Activated CD4-positive, CD25-positive, alpha-beta regulatory T cell treated with anti-CD3 and anti-CD28 coated beads, Interleukin-2, amount 50 U/mL, for 72 hours (primary cell): ENCODE results near the gene CA11.
"Not testable (repeated sequence)": the region's sequence is repeated elsewhere in the genome, so short reads cannot be mapped to it uniquely, and the experiment has no call there.

Source experiments
- DNase-seq: peaks from one replicate; pipeline ENCODE4 v3.0.0; 2021

Gene CA11

GRCh38 chr19:48646001-48646721, at the start of gene CA11:
CA11 (minus strand) TSS chr19:48646187; CDS start chr19:48645632, 555 bp downstream.
- DNase-seq: peak; percentile 91

DNA sequence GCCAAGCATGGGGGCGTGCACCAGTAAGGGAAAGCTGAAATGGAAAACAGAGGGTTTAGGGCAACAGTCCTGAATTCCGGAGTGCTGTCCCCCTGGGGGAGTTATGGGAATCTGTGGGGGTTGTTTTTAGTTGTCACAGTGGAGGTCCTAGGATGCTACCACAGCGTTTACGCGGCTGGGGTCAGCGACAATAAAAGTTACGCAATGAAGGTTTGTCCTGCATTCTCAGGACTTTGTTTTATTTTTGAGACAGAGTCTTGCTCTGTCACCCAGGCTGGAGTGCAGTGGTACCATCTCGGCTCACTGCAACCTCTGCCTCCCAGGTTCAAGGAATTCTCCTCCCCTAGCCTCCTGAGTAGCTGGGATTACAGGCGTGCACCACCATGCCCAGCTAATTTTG, 47.6 kb upstream of the CA11 start:
- not testable (repeated sequence) for DNase-seq

DNA sequence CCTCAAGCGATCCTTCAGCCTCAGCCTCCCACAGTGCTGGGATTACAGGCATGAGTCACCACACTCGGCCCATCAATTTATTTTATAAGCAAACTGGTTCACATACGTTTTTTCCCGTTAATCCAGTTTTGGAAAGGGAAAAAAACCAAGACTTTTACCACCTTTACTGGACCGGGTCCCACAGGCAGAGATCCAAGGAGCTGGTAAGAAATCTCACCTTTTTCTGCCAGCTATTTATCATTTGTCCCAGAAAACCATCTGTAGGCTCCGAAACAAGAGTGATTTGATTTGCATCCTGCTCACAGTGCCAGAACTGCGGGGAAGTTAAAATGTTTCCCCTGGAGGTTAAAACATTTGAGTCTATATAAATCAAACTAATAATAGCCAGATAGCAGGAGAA, 43.5 kb upstream of the CA11 start:
- DNase-seq: no peak

DNA sequence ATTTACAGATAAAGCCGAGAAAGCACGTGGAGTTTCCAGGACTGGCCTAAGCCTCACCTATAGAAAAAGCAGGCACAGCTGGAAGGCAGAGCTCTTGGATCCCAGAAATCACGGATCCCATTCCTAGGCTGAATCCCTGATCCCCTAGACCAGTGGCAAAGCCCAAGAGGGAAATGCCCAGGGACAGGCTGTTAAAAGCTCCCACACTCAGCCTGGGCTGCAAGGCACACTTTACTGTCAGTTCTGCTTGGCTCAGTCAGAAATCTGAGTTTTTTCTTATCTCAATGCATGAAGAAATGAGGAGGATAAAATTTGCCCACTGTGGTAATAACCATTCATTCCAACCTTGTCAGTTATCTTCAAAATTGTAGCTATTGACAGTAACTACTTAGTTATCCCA, 41.8 kb upstream of the CA11 start:
- DNase-seq: no peak

DNA sequence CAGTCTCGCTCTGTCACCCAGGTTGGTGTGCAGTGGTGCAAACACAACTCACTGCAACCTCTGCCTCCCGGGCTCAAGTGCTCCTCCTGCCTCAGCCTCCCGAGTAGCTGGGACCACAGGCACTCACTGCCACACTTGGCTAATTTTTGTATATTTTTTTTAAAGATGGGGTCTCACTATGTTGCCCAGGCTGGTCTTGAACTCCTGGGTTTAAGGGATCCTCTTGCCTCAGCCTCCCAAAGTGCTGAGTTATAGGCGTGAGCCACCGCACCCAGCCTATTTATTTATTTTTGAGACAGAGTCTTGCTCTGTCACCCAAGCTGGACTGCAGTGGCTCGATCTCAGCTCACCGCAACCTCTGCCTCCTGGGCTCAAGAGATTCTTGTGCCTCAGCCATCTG, 40.6 kb upstream of the CA11 start:
- not testable (repeated sequence) for DNase-seq

GRCh38 chr19:48686088-48686487, 40.1 kb upstream of the CA11 start:
- no peak for DNase-seq

DNA sequence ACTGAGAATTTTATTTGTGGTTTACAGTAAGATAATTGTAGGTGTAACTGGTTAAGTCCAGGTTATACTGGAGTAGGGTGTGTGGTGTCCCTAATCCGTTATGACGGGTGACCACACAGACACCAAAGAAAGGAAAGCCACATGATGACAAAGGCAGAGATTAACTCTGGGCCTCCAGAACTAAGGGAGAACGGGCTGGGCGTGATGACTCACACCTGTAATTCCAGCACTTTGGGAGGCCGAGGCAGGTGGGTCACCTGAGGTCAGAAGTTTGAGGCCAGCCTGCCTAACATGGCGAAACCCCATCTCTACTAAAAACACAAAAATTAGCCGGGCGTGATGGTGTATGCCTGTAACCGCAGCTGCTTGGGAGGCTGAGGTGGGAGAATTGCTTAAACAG, 39.6 kb upstream of the CA11 start:
- no peak for DNase-seq

DNA sequence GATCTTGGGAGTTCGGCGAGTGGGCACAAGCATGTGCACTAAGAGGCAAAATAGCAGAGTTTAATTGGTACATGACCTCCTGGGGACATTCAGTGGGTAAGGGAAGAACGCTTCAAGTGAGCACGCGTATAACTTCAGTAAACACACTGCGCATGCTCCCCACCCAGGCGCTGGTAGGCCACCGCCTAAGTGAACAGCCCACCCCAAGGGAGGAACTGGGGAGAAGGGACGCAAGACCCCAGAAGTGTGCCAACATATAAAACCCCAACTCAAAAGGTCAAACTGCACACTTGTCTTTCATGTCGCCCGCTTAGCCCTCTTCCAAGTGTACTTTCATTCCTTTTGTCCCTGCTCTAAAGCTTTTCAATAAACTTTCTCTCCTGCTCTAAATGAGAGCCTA, 37.4 kb upstream of the CA11 start:
- no peak for DNase-seq

GRCh38 chr19:48681127-48681470, 35.1 kb upstream of the CA11 start:
- no peak for DNase-seq

- no peak for DNase-seq
These were observed 34.6 kb upstream of the CA11 start for GRCh38 chr19:48680436-48681126.

DNA sequence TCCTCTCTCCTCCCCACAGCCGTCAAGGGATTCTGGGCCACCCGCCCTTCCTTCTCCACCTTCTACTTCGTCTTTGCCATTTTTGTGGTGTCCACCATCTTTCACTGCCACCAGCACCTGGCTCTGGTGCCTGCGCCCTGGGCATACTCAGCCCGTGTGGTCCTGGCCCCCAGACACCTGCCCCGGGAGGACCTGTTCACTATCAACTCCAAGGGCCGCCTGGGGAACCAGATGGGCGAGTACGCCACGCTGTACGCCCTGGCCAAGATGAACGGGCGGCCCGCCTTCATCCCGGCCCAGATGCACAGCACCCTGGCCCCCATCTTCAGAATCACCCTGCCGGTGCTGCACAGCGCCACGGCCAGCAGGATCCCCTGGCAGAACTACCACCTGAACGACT, 34.0 kb upstream of the CA11 start:
- DNase-seq: not testable (repeated sequence)

- DNase-seq: no peak
These were observed 32.2 kb upstream of the CA11 start for GRCh38 chr19:48678201-48678600.

DNA sequence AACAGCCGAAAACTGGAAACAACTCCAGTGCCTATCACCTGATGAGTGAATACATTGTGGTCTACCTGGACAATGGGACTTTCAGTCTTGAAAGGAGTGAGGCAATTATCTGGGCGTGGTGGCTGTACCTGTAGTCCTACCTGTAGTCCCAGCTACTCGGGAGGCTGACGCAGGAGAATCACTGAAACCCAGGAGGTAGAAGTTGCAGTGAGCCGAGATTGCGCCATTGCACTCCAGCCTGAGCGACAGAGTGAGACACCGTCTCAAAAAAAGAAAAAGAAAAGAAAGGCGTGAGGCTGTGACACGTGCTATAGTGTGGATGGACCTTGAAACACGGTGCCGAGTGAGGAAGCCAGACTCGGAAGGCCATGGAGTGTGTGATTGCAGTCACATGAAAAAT, 30.9 kb upstream of the CA11 start:
- DNase-seq: no peak

GRCh38 chr19:48676487-48676886, 30.5 kb upstream of the CA11 start:
- DNase-seq: no peak

DNA sequence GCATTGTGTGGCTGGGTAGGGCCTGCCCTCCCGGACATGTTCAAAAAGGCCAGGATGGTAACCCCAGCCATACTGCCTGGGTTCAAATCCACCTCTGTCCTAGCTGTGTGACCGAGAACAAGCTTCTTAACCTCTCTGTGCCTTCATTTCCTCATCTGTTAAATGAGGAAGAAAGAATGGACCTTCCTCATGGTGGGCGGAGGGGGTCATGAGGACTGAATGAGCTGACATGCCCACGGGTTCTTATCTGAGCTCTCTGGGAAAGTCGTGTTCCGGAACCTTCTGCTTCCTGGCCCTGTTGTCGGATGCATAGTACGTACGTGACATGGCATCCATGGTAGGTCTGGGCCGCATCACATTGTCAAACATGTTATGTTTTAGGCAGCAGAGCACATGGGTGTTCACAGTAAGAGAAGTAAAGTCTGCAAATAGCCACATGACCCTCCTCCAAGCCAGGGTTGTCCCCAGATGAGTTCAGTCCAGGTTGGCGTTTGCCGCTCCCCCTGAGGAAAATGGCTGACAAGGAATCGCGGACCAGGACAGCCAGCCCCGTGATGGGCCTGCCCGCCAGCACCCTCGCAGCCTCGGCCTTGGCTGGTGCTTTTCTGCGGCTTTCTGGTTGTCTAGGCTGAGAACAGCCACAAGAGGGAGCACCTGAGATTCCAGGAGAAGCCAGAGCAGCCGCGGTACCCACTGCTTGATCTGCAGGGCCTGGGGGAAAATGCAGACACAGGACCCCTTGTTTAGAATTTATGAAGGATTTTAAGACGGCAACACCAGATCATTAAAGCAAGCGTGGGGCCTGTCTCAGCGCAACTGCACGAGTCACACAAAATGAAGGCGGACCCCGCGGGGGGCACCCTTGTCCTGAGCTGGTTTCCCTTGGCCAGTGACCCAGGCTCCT, 29.2 kb upstream of the CA11 start:
- peak; percentile 69 for DNase-seq

DNA sequence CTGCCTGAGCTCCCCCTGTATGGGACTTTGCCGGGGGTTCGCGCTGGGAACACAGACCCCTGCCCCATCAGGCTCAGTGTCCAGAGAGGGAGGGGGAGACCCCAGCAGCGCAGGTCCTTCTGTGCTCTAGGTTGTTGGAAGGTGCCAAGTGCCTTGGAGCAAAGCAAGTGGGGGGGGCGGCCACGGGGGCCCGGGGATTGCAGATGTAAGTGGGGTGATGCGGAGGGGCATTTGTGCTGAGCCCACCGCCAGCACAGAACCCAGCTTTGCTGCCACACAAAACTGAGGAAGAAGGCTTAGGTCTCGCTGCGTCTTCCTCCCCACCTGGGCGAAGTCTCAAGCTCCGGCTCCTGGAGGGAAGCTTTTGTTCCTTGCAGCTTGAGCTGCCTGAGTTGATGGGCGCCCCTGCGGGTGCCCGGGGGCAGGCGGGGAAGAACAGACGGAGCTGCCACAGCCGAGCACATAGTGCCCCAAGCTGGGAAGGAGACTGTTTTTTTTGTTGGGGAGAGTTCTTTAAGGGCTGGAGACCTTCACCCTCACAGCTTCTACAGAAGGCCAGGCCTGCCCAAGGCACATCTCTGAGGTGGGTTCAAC, 28.3 kb upstream of the CA11 start:
- DNase-seq: no peak

GRCh38 chr19:48673436-48674100, 27.6 kb upstream of the CA11 start:
- no peak for DNase-seq

- DNase-seq: no peak
These were observed 27.0 kb upstream of the CA11 start, which contains the start of gene NTN5 for GRCh38 chr19:48672994-48673393. NTN5 (minus strand) TSS chr19:48673017; CDS start chr19:48670986, 2,031 bp downstream.

DNA sequence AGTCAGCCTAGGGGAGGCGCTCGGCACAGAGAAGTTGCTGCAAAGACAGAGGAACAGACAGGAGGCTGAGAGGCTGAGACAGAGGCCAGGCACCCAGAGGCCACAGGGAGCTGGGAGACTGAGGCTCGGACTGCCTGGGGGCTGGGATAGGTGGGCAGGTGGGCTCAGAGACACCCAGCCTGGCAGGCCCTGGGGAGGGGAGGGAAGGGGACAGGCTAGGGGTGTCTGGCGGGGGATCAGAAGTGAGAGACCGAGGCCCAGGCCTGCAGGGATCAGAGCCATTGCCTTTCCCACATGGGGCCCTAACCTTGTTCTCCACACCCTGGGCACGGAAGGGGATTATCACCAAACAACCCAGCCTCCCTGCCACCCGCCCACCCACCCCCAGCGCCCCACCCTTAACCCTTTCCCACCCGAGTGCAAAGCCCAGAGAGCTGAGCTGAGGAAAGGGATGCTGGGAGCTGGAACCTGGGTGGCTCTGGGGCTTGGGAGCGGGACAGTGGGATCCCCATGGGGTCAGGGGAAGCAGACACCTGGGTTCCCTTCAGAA, 25.5 kb upstream of the CA11 start:
- DNase-seq: no peak

DNA sequence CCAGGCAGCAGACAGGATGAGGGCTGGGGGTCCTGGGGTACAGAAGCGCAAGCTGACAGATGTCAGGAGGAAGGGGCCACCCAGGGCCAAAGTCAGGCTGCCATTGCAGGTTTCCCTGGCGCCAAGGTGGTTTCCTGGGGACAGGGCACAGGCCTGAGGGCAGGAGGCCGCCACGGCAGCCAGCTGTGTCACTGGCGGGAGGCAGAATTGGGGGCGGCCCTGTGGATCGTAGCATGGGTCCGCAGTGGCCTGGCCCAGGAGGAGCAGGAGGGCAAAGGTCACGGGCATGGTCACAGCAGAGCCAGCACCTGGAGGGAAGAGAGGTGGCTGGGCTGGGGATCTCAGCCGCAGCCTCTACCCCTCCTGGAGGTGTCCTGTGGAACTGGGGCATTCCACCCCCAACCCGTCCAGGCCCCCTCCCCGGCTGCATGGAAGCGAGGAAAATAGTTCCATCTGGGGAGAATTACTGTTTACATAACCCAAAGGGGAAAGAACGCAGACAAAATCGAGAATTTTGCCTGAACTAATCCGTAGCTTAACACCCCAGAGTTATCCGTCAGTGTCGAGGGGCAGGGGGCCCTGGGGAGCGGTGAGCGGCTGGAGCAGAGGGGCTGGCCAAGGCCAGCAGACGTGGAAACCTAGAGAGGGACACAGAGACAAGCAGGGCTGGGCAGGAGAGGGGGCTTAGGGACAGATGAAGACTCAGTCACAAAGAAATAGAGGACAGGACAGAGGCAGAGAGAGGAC, 24.9 kb upstream of the CA11 start:
- DNase-seq: no peak

- DNase-seq: no peak
These were observed 24.1 kb upstream of the CA11 start for GRCh38 chr19:48669903-48670668.
